NCI-H2029 (cell line): Measurements from ENCODE around the gene PLXNA4.
A peak's percentile ranks its signal among the peaks of the same experiment; 100 is the strongest.

ENCODE experiments used
- DNase-seq: peaks from one replicate; lab custom pipeline; 2025; lab: John Stamatoyannopoulos, UW

The PLXNA4 gene

GRCh38 chr7:132355048-132355447, 221.2 kb downstream of the PLXNA4 start:
- no peak for DNase-seq

GRCh38 chr7:132354527-132354926, 221.7 kb downstream of the PLXNA4 start:
- no peak for DNase-seq

GRCh38 chr7:132353936-132354335, 222.3 kb downstream of the PLXNA4 start:
- no peak for DNase-seq

- no peak for DNase-seq
Measured at GRCh38 chr7:132352800-132353199, 223.5 kb downstream of the PLXNA4 start.

- no peak for DNase-seq
Measured at GRCh38 chr7:132351954-132352499, 224.2 kb downstream of the PLXNA4 start.

GRCh38 chr7:132350741-132351140, 225.5 kb downstream of the PLXNA4 start:
- no peak for DNase-seq

- DNase-seq, result no peak
Measured at GRCh38 chr7:132349075-132349474, 227.2 kb downstream of the PLXNA4 start.

GRCh38 chr7:132348341-132348740, 227.9 kb downstream of the PLXNA4 start:
- no peak for DNase-seq

- no peak for DNase-seq
Measured at GRCh38 chr7:132347858-132348257, 228.4 kb downstream of the PLXNA4 start.

GRCh38 chr7:132347123-132347522, 229.1 kb downstream of the PLXNA4 start:
- DNase-seq, result no peak

GRCh38 chr7:132345543-132346129, 230.6 kb downstream of the PLXNA4 start:
- no peak for DNase-seq

- no peak for DNase-seq
Measured at GRCh38 chr7:132345030-132345429, 231.2 kb downstream of the PLXNA4 start.

GRCh38 chr7:132343199-132343598, 233.1 kb downstream of the PLXNA4 start:
- DNase-seq, result peak; percentile 31

GRCh38 chr7:132337450-132338080, 238.7 kb downstream of the PLXNA4 start:
- no peak for DNase-seq

- peak; percentile 18 for DNase-seq
Measured at GRCh38 chr7:132336797-132337196, 239.5 kb downstream of the PLXNA4 start.

- DNase-seq, result no peak
Measured at GRCh38 chr7:132333301-132333700, 243.0 kb downstream of the PLXNA4 start.

GRCh38 chr7:132328760-132329159, 247.5 kb downstream of the PLXNA4 start:
- DNase-seq, result no peak

GRCh38 chr7:132328047-132328620, 248.1 kb downstream of the PLXNA4 start:
- DNase-seq, result no peak

GRCh38 chr7:132326878-132327589, 249.2 kb downstream of the PLXNA4 start:
- DNase-seq, result no peak

- no peak for DNase-seq
Measured at GRCh38 chr7:132322970-132323369, 253.3 kb downstream of the PLXNA4 start.

- DNase-seq, result no peak
Measured at GRCh38 chr7:132321387-132321786, 254.9 kb downstream of the PLXNA4 start.

GRCh38 chr7:132319481-132319880, 256.8 kb downstream of the PLXNA4 start:
- no peak for DNase-seq
